ENCODE measurements around the gene PGGHG.

Gene PGGHG

DNA sequence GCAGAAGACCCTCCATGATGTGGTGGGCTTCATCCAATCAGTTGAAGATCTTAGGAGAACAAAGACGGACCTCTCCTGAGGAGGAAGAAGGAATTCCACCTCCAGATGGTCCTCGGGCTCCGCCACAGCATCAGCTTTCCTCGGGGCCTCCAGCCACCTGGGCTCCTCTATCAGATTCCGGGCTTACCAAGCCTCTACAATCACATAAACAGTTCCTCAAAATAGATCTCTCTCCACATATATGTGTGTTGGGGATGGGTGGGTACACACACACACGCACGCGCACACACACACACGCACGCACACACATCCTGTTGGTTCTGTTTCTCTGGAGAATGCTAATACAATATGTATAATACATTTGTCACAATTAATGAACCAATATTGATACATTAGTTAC lies 29.5 kb upstream of the PGGHG start:
- Histone ChIP-seq H3K4me2 (ENCODE audit: low read length) (no peak overlapping the region), H3K27ac (ENCODE audit: low read depth, low read length, poor library complexity, severe bottlenecking) (no peak overlapping the region), H3K79me2 (ENCODE audit: insufficient read depth, low read length) (no peaks in the 10 kb centered on the region), H3K36me3 (ENCODE audit: insufficient read depth, low read length) (no peaks in the 10 kb centered on the region), H3K9me3 (ENCODE audit: low read length) (0 out of 2 replicates have a peak, but pooled peaks cover 4% of the 10 kb centered on the region), H4K20me1 (ENCODE audit: insufficient read depth, low read length) (no peaks in the 10 kb centered on the region), H3K9me2 (ENCODE audit: low read depth, low read length) (no peaks in the 10 kb centered on the region), H3K9ac (ENCODE audit: low read length) (no peak overlapping the region), H3F3A (ENCODE audit: insufficient read depth, low read length) (no peaks in the 10 kb centered on the region; the same call in 1 of the 2 replicates), H2AFZ (ENCODE audit: low read length) (no peak overlapping the region), H3K4me3 (ENCODE audit: low read depth, low read length, poor library complexity, severe bottlenecking) (no peak overlapping the region), H3K27me3 (ENCODE audit: insufficient read depth, low read length) (no peaks in the 10 kb centered on the region), H3K4me1 (ENCODE audit: insufficient read depth, low read length, severe bottlenecking) (peaks cover 16% of the 10 kb centered on the region)
- TF ChIP-seq, protein P1, sequence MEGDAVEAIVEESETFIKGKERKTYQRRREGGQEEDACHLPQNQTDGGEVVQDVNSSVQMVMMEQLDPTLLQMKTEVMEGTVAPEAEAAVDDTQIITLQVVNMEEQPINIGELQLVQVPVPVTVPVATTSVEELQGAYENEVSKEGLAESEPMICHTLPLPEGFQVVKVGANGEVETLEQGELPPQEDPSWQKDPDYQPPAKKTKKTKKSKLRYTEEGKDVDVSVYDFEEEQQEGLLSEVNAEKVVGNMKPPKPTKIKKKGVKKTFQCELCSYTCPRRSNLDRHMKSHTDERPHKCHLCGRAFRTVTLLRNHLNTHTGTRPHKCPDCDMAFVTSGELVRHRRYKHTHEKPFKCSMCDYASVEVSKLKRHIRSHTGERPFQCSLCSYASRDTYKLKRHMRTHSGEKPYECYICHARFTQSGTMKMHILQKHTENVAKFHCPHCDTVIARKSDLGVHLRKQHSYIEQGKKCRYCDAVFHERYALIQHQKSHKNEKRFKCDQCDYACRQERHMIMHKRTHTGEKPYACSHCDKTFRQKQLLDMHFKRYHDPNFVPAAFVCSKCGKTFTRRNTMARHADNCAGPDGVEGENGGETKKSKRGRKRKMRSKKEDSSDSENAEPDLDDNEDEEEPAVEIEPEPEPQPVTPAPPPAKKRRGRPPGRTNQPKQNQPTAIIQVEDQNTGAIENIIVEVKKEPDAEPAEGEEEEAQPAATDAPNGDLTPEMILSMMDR (IDR thresholded peaks at IDR 0.05; ENCODE audit: low read length): no peak
- TF ChIP-seq EZH2 (IDR thresholded peaks at IDR 0.05; ENCODE audit: borderline replicate concordance, low read length): no peak

- no peaks in the 10 kb centered on the region for H4K20me1 ChIP-seq (ENCODE audit: insufficient read depth, low read length)
These were observed 27.3 kb upstream of the PGGHG start for GRCh38 chr11:261624-262023.

DNA sequence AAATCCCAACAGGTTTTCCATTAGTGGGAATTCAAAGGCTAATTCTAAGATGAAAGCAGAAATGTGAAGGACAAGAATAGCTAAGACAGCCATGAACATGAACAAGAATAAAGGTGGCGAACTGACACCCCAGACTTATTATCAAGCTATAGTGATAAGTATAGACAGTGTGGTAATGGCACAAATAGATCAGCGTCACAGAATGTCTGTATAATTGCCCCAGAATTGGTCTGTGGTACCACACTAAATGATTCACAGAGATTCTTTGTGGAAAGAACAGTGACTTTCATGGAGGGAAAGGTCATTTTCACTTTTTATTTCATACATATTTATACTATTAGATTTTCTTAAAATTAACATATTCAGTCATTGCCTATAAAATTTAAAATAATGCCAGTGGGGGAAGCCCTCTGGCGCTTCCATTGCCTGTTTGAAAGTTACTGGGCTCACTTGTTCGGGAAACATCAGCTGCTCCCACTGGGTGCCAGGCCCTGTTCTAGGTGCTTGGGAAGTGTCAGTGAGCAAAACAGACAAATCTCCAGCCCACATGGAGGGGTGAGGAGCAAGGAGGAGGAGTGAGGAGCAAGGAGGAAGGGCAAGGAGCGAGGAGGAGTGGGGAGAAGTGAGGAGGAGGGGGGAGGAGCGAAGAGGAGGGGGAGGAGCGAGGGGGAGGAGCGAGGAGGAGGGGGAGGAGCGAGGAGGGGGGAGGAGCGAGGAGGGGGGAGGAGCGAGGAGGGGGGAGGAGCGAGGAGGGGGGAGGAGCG lies 22.1 kb upstream of the PGGHG start:
- Histone ChIP-seq H3K36me3 (ENCODE audit: insufficient read depth, low read length) (no peaks in the 10 kb centered on the region), H3K79me2 (ENCODE audit: insufficient read depth, low read length) (no peaks in the 10 kb centered on the region), H3K27ac (ENCODE audit: low read depth, low read length, poor library complexity, severe bottlenecking) (peak overlapping the region; percentile 55), H3K4me2 (ENCODE audit: low read length) (no peak overlapping the region), H3K4me1 (ENCODE audit: insufficient read depth, low read length, severe bottlenecking) (peaks cover 34% of the 10 kb centered on the region), H3F3A (ENCODE audit: insufficient read depth, low read length) (peaks cover 5% of the 10 kb centered on the region), H4K20me1 (ENCODE audit: insufficient read depth, low read length) (no peaks in the 10 kb centered on the region), H3K9me2 (ENCODE audit: low read depth, low read length) (no peaks in the 10 kb centered on the region), H2AFZ (ENCODE audit: low read length) (no peak overlapping the region), H3K9me3 (ENCODE audit: low read length) (peaks cover 3% of the 10 kb centered on the region; the same call in 1 of the 2 replicates), H3K9ac (ENCODE audit: low read length) (no peak overlapping the region), H3K27me3 (ENCODE audit: insufficient read depth, low read length) (no peaks in the 10 kb centered on the region), H3K4me3 (ENCODE audit: low read depth, low read length, poor library complexity, severe bottlenecking) (no peak overlapping the region)
- TF ChIP-seq, protein P1 (IDR thresholded peaks at IDR 0.05; ENCODE audit: low read length): no peak
- TF ChIP-seq EZH2 (IDR thresholded peaks at IDR 0.05; ENCODE audit: borderline replicate concordance, low read length): no peak

More at GRCh38 chr11:261624-262023, 27.3 kb upstream of the PGGHG start:
- H3K36me3 ChIP-seq (ENCODE audit: insufficient read depth, low read length): no peaks in the 10 kb centered on the region
- H2AFZ ChIP-seq (ENCODE audit: low read length): no peak overlapping the region
- H3F3A ChIP-seq (ENCODE audit: insufficient read depth, low read length): peaks cover 1% of the 10 kb centered on the region
- H3K4me3 ChIP-seq (ENCODE audit: low read depth, low read length, poor library complexity, severe bottlenecking): no peak overlapping the region
- TF ChIP-seq, protein P1 (IDR thresholded peaks at IDR 0.05; ENCODE audit: low read length): no peak
- no peak for TF ChIP-seq EZH2 (IDR thresholded peaks at IDR 0.05; ENCODE audit: borderline replicate concordance, low read length)
- peaks cover 16% of the 10 kb centered on the region for H3K4me1 ChIP-seq (ENCODE audit: insufficient read depth, low read length, severe bottlenecking)
- H3K9me2 ChIP-seq (ENCODE audit: low read depth, low read length): no peaks in the 10 kb centered on the region
- H3K27me3 ChIP-seq (ENCODE audit: insufficient read depth, low read length): no peaks in the 10 kb centered on the region
- no peaks in the 10 kb centered on the region for H3K79me2 ChIP-seq (ENCODE audit: insufficient read depth, low read length)
- peaks cover 7% of the 10 kb centered on the region; the same call in 1 of the 2 replicates for H3K9me3 ChIP-seq (ENCODE audit: low read length)
- no peak overlapping the region for H3K4me2 ChIP-seq (ENCODE audit: low read length)
- H3K27ac ChIP-seq (ENCODE audit: low read depth, low read length, poor library complexity, severe bottlenecking): no peak overlapping the region
- H3K9ac ChIP-seq (ENCODE audit: low read length): no peak overlapping the region
